Measurements from ENCODE around the gene ARHGAP44. TPM values are rescaled to one million over a fixed set of nuclear protein-coding genes. Genes with fewer than 3 reads are reported as not detected.

ARHGAP44 gene
- total and polyA plus RNA-seq, 2 of the 13 experiments (the other 11 are each of a cell fraction or from before 2014, with no cell fraction given), result 0.79 to 3.1 TPM

- TF ChIP-seq ZNF710 (CRISPR knock-in tag; IDR thresholded peaks at IDR 0.05; ENCODE audit: borderline replicate concordance), result no peak; the same call in 1 of the 2 replicates
- TF ChIP-seq KMT2A (CRISPR knock-in tag; IDR thresholded peaks at IDR 0.05), result 0 out of 2 replicates have a peak, but pooled peaks have one; percentile 29
- peak; percentile 62; the same call in 1 of the 2 replicates for TF ChIP-seq SP5 (CRISPR knock-in tag; IDR thresholded peaks at IDR 0.05; ENCODE audit: borderline replicate concordance, low read depth)
- no peak for TF ChIP-seq CHD4 (IDR thresholded peaks at IDR 0.05; ENCODE audit: borderline replicate concordance, low read length)
- no peak for TF ChIP-seq ZNF598 (CRISPR knock-in tag; IDR thresholded peaks at IDR 0.05; ENCODE audit: borderline replicate concordance)
- TF ChIP-seq ZSCAN30 (CRISPR knock-in tag; IDR thresholded peaks at IDR 0.05), result no peak
- TF ChIP-seq ZFP36L1 (CRISPR knock-in tag; IDR thresholded peaks at IDR 0.05), result peak; percentile 29; the same call in 1 of the 2 replicates
- TF ChIP-seq ZHX1 (CRISPR knock-in tag; IDR thresholded peaks at IDR 0.05; ENCODE audit: low read depth), result no peak
- no peak for TF ChIP-seq NCOR1 (IDR thresholded peaks at IDR 0.05; ENCODE audit: borderline replicate concordance, low read length)
- 0 out of 2 replicates have a peak, but pooled peaks have one; percentile 54 for TF ChIP-seq ZBTB4 (CRISPR knock-in tag; IDR thresholded peaks at IDR 0.05; ENCODE audit: borderline replicate concordance)
- no peak for TF ChIP-seq ISX (CRISPR knock-in tag; conservative IDR thresholded peaks at IDR 0.05)
- peak; percentile 94 for TF ChIP-seq YEATS2 (CRISPR knock-in tag; IDR thresholded peaks at IDR 0.05; ENCODE audit: borderline replicate concordance)
- TF ChIP-seq ZNF530 (CRISPR knock-in tag; IDR thresholded peaks at IDR 0.05; ENCODE audit: low read depth), result 0 out of 2 replicates have a peak, but pooled peaks have one; percentile 39
- peak; percentile 79 for TF ChIP-seq CREM (IDR thresholded peaks at IDR 0.05)
- TF ChIP-seq CREM (CRISPR knock-in tag; IDR thresholded peaks at IDR 0.05), result no peak
- no peak for TF ChIP-seq FIP1L1 (IDR thresholded peaks at IDR 0.05; ENCODE audit: borderline replicate concordance, insufficient read depth, low read depth, low read length)
- TF ChIP-seq PAX8 (CRISPR knock-in tag; IDR thresholded peaks at IDR 0.05; ENCODE audit: borderline replicate concordance), result no peak
- TF ChIP-seq DR1 (CRISPR knock-in tag; IDR thresholded peaks at IDR 0.05), result peak; percentile 83
- TF ChIP-seq NFIB (CRISPR knock-in tag; IDR thresholded peaks at IDR 0.05; ENCODE audit: borderline replicate concordance), result no peak
- TF ChIP-seq ZNF263 (CRISPR knock-in tag; IDR thresholded peaks at IDR 0.05), result no peak
- TF ChIP-seq AGO1 (IDR thresholded peaks at IDR 0.05; ENCODE audit: low read depth, low read length, poor library complexity, severe bottlenecking), result no peak
Measured at GRCh38 chr17:13017655-13018459, 228.6 kb downstream of the ARHGAP44 start, which contains the start of gene ELAC2 (continued).

Measured in HepG2 (cell line).